ENCODE data around the gene KRTAP10-6.

GRCh38 chr21:44583800-44584147 is 8.5 kb downstream of the KRTAP10-6 start:
- TF ChIP-seq GATA2 (IDR thresholded peaks at IDR 0.05; ENCODE audit: low read depth, low read length) = no peak
- TF ChIP-seq GATA3 (IDR thresholded peaks at IDR 0.05; ENCODE audit: low read depth, low read length) = no peak

Data from SH-SY5Y (cell line).